Fibroblast of pulmonary artery (primary cell): ENCODE data around the gene KCNQ2.

Source experiments
- DNase-seq: peaks from one replicate; pipeline ENCODE4 v3.0.0-alpha.2; 2010; ENCODE audit warnings: low read depth
- H3K4me3 ChIP-seq: replicated peaks from 2 replicates; pipeline ENCODE4 v1.5.1; 2011; ENCODE audit warnings: low read depth, mild to moderate bottlenecking, control low read depth, low read length, moderate library complexity
- CTCF ChIP-seq: IDR thresholded peaks from 2 replicates; pipeline ENCODE4 v1.5.1; 2011; ENCODE audit warnings: mild to moderate bottlenecking, control low read depth, low read length, inconsistent platforms; ENCODE audit errors: missing control alignments

The KCNQ2 gene

DNA sequence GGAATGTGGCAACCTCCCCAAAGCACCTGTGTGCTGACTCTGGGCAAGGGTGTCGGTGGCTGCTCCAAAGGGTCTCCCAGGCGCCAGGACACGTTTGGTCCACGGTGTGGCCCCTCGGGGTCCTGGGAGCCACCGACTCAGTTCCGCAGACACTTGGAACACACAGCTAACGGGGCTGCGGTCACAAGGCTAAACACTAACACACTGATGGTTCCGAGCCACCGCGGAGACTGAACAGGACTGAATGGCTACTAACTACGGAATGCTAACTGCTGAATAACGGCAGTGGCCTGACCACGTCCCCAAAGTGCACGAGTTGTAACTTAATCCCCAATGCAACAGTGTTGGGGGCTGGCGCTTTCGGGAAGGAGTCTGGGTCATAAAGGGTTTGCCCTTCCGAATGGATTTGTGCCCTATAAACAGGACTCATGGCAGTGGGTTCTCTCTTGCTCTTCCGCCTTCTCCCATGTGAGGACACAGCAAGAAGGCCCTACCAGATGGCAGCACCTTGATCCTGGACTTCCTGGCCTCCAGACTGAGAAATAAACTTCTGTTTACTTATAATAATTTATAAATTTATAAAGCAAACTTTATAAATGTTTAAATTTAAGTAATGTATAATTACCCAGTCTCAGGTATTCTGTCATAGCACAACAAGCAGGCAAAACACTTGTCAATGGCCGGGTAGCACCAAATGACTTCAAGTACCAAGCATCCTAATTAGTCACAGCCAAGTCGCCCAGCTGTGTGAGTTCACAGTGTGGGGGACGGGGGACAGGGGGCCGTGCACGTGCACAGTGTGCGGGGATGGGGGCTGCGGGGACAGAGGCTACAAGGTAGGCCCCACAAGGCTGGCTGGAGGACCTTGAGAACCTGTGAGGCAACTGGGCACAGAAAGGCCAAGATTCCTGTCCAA, 28.7 kb upstream of the KCNQ2 start:
- no peak overlapping the region for H3K4me3 ChIP-seq
- TF ChIP-seq CTCF = no peak
- DNase-seq = no peak

- TF ChIP-seq CTCF = no peak
- H3K4me3 ChIP-seq = no peak overlapping the region
- DNase-seq = no peak
Measured at GRCh38 chr20:63500151-63500901, 27.9 kb upstream of the KCNQ2 start.

DNA sequence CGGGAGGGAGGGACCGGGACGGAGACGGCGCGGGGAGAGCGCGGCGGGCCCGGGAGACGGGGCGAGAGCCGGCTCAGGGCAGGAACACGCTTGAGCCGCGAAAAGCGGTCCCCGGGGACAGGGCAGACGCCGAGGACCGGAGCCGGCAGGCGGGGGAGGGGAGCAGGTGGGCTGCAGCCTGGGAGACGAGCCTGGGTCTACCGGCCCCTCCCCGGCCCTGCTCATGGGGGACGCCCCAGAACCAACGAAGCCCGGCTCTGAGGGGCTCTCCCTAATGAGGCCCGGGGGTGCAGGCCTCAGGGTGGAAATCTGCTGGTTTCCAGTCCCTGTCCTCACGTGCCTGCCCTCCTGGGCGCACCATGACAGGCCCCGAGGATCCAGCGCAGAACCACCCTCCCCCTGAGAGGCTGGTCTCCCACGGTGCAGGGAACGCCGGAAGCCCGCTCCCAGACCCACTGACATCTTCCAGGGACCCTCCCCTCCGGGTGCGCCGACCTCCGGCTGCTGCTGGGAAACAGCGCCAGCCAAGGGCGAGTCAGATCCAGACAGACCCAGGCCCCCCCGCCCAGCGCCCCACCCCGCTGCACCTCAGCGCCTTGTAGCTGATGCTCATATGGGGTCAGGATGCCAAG, 27.0 kb upstream of the KCNQ2 start:
- H3K4me3 ChIP-seq = no peak overlapping the region

GRCh38 chr20:63498960-63499337, 26.5 kb upstream of the KCNQ2 start, which contains the start of gene EEF1A2:
EEF1A2 (minus strand) TSS chr20:63499083; CDS start chr20:63497763, 1,320 bp downstream.
- DNase-seq = no peak
- TF ChIP-seq CTCF = no peak
- no peak within 1 kb of the TSS for H3K4me3 ChIP-seq

More for the DNA sequence above, 27.0 kb upstream of the KCNQ2 start:
- no peak for DNase-seq
- TF ChIP-seq CTCF = no peak

- no peak for DNase-seq
- no peak overlapping the region for H3K4me3 ChIP-seq
- TF ChIP-seq CTCF = no peak
Measured at GRCh38 chr20:63497946-63498935, 25.8 kb upstream of the KCNQ2 start.
